Smooth muscle cell (in vitro differentiated cells): ENCODE results near the gene CERS6. TPM values are rescaled to one million over a fixed set of nuclear protein-coding genes. Genes with fewer than 3 reads are reported as not detected.

Experiments
- DNase-seq: peaks from one replicate; lab custom pipeline; 2025; ENCODE audit not compliant: unreplicated experiment; lab: John Stamatoyannopoulos, UW
- H2AFZ ChIP-seq: fragments of 200-600 bp; sonication (generic); 2 replicates; pipeline ENCODE4 v1.6.0; 2016; ENCODE audit warnings: antibody characterized with exemption, low read depth, mild to moderate bottlenecking
- H3F3A ChIP-seq: fragments of 200-600 bp; sonication (generic); 2 replicates; pipeline ENCODE4 v1.6.0; 2017; ENCODE audit warnings: antibody characterized with exemption, low read depth
- H3K27ac ChIP-seq: fragments of 200-600 bp; sonication (generic); 2 replicates; pipeline ENCODE4 v1.5.1; 2016; ENCODE audit warnings: low read depth, mild to moderate bottlenecking
- H3K27me3 ChIP-seq: fragments of 200-600 bp; sonication (generic); 2 replicates; pipeline ENCODE4 v1.6.1; 2016; ENCODE audit warnings: low read depth, mild to moderate bottlenecking
- H3K36me3 ChIP-seq: fragments of 200-600 bp; sonication (generic); 2 replicates; pipeline ENCODE4 v1.5.1; 2016; ENCODE audit warnings: low read depth
- H3K4me1 ChIP-seq: fragments of 200-600 bp; sonication (generic); 2 replicates; pipeline ENCODE4 v1.5.1; 2016; ENCODE audit warnings: low read depth
- H3K4me2 ChIP-seq: fragments of 200-600 bp; sonication (generic); 2 replicates; pipeline ENCODE4 v1.6.0; 2016; ENCODE audit warnings: mild to moderate bottlenecking
- H3K4me3 ChIP-seq: fragments of 200-600 bp; sonication (generic); 2 replicates; pipeline ENCODE4 v1.5.1; 2016; ENCODE audit warnings: mild to moderate bottlenecking
- H3K79me2 ChIP-seq: fragments of 200-600 bp; sonication (generic); 2 replicates; pipeline ENCODE4 v1.6.0; 2016; ENCODE audit warnings: low read depth, mild to moderate bottlenecking
- H3K9ac ChIP-seq: fragments of 200-600 bp; sonication (generic); 2 replicates; pipeline ENCODE4 v1.6.0; 2016; ENCODE audit warnings: low read depth
- H3K9me3 ChIP-seq: fragments of 200-600 bp; sonication (generic); replicated peaks from 2 replicates; pipeline ENCODE4 v1.5.1; 2016; ENCODE audit warnings: low read depth
- H4K20me1 ChIP-seq: fragments of 200-600 bp; sonication (generic); 2 replicates; pipeline ENCODE4 v1.6.0; 2016; ENCODE audit warnings: low read depth
- CTCF ChIP-seq: fragments of 200-600 bp; sonication (generic); IDR thresholded peaks from 2 replicates; pipeline ENCODE4 v1.5.1; 2017; ENCODE audit warnings: borderline replicate concordance, mild to moderate bottlenecking, antibody characterized with exemption; ENCODE audit not compliant: insufficient read depth, poor library complexity, severe bottlenecking
- WGBS: methylation state at CpG from one replicate; pipeline ENCODE4 v1.1.7; 2016; ENCODE audit warnings: low lambda C conversion rate; 5-methylcytosine and 5-hydroxymethylcytosine counted together
- polyA plus RNA-seq: library from polyadenylated mRNA; unstranded; fragments of >200 nt; fragmentation: Nextera tagmentation; extraction: Ambion mirVana; gene quantifications from 2 replicates; pipeline ENCODE4 v1.2.1, GENCODE V29; 2016
- total RNA-seq: library from RNA; depleted of rRNA; stranded (reverse); fragments of >200 nt; gene quantifications from 2 replicates; pipeline ENCODE4 v1.2.3, GENCODE V29; 2014

The CERS6 gene
- total and polyA plus RNA-seq, 2 experiments from 2014 or later: 9.2 to 26.6 TPM

DNA sequence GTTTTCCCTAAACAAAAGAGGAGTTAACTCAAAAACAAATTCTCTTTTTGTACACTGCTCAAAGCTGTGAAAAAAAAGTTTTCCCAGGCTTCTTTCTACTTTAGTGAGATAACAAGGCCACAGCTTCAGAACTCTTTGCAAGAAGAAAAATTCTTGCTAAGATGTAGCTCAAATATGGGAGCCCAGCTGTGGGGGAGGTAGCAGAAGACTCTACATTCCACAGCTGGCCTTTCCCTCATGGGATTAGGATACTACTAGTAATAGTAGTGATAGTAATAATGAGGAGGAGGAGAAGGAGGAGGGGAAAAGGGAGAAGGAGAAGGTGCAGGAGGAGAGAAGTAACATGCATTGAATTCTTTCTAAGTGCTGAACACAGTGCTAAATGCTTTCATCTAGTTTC is 19.2 kb upstream of the CERS6 start:
- TF ChIP-seq CTCF: no peak
- Histone ChIP-seq H3K27me3 (no peaks in the 10 kb centered on the region), H3K9me3 (no peaks in the 10 kb centered on the region), H3F3A (no peaks in the 10 kb centered on the region), H3K4me2 (no peak overlapping the region), H3K4me1 (no peaks in the 10 kb centered on the region), H3K9ac (no peak overlapping the region), H3K4me3 (no peak overlapping the region), H2AFZ (no peak overlapping the region), H3K27ac (no peak overlapping the region), H3K36me3 (no peaks in the 10 kb centered on the region), H3K79me2 (no peaks in the 10 kb centered on the region), H4K20me1 (no peaks in the 10 kb centered on the region)
- DNase-seq: no peak

DNA sequence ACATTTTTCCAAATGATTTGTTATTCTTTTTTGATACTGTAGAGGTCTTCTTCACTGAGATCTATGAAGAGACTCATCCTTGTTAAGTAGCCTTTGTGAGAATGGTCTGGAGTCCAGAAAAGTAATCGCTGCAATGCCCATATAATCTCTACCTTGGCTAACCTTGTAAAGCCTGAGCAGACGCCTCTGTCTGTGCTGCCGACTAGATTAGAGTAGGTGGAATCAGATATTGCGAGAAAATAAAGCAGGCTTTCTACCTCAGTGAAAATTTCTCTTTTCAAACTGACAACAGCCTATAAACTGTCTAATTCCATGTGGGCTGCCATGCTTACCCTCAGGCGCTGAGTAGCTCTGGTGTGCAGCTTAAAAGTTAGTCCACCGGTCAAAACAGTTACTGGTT is 17.5 kb upstream of the CERS6 start:
- Histone ChIP-seq H3K4me2 (no peak overlapping the region), H3K36me3 (no peaks in the 10 kb centered on the region), H3K27me3 (no peaks in the 10 kb centered on the region), H3K9ac (no peak overlapping the region), H3F3A (no peaks in the 10 kb centered on the region), H3K4me1 (no peaks in the 10 kb centered on the region), H3K4me3 (no peak overlapping the region), H2AFZ (no peak overlapping the region), H4K20me1 (no peaks in the 10 kb centered on the region), H3K79me2 (no peaks in the 10 kb centered on the region), H3K27ac (no peak overlapping the region), H3K9me3 (no peaks in the 10 kb centered on the region)
- DNase-seq: no peak
- 87% methylated on average over 6 of the region's 6 CpGs for WGBS
- no peak for TF ChIP-seq CTCF

GRCh38 chr2:168439536-168439935 is 16.5 kb upstream of the CERS6 start:
- Histone ChIP-seq H3K27me3 (no peaks in the 10 kb centered on the region), H3K36me3 (no peaks in the 10 kb centered on the region), H3K9ac (no peak overlapping the region), H3K27ac (no peak overlapping the region), H3K4me3 (no peak overlapping the region), H3F3A (no peaks in the 10 kb centered on the region), H3K4me1 (no peaks in the 10 kb centered on the region), H4K20me1 (no peaks in the 10 kb centered on the region), H2AFZ (no peak overlapping the region), H3K4me2 (no peak overlapping the region), H3K9me3 (no peaks in the 10 kb centered on the region), H3K79me2 (no peaks in the 10 kb centered on the region)
- no peak for DNase-seq
- TF ChIP-seq CTCF: no peak
- 84% methylated on average over 3 of the region's 3 CpGs for WGBS

- no peaks in the 10 kb centered on the region for H3K27me3 ChIP-seq
- H3K4me3 ChIP-seq: no peak overlapping the region
- H3K9ac ChIP-seq: no peak overlapping the region
- no peaks in the 10 kb centered on the region for H4K20me1 ChIP-seq
- H3K36me3 ChIP-seq: no peaks in the 10 kb centered on the region
- H3K4me2 ChIP-seq: no peak overlapping the region
- H3K27ac ChIP-seq: no peak overlapping the region
- no peak overlapping the region for H2AFZ ChIP-seq
- H3F3A ChIP-seq: no peaks in the 10 kb centered on the region
- 93% methylated on average over 6 of the region's 6 CpGs for WGBS
- TF ChIP-seq CTCF: no peak
- H3K9me3 ChIP-seq: no peaks in the 10 kb centered on the region
- DNase-seq: no peak
- H3K79me2 ChIP-seq: no peaks in the 10 kb centered on the region
- no peaks in the 10 kb centered on the region for H3K4me1 ChIP-seq
Measured at GRCh38 chr2:168441214-168441872, 14.7 kb upstream of the CERS6 start.
